Vagina (tissue), 2 donors: ENCODE results near the gene ACVR2A.

Experiments
- POLR2A ChIP-seq, 2 donors: fragments of 450-650 bp; IDR thresholded peaks; one replicate each; pipeline ENCODE4 v1.6.1; 2017; ENCODE audit warnings: antibody characterized with exemption in 2 of 2, mild to moderate bottlenecking in 2 of 2, moderate library complexity in 2 of 2
- POLR2AphosphoS5 ChIP-seq, 2 donors: sonication (generic); formaldehyde crosslinking; IDR thresholded peaks; one replicate each; pipeline ENCODE4 v1.9.0; 2017; ENCODE audit warnings: antibody characterized with exemption in 2 of 2, mild to moderate bottlenecking in 2 of 2, low read depth in 1 of 2; ENCODE audit not compliant: insufficient read depth in 1 of 2
- TF ChIP-seq, protein P1 (sequence below), 3 experiments: fragments of 450-650 bp in 2 of 3; fragments of 200-600 bp in 1 of 3; sonication (generic) in 1 of 3; IDR thresholded peaks; one replicate each; pipeline ENCODE4 v1.5.1; 2017 to 2019; ENCODE audit warnings: antibody characterized with exemption in 3 of 3, mild to moderate bottlenecking in 2 of 3, moderate library complexity in 2 of 3

DNA sequence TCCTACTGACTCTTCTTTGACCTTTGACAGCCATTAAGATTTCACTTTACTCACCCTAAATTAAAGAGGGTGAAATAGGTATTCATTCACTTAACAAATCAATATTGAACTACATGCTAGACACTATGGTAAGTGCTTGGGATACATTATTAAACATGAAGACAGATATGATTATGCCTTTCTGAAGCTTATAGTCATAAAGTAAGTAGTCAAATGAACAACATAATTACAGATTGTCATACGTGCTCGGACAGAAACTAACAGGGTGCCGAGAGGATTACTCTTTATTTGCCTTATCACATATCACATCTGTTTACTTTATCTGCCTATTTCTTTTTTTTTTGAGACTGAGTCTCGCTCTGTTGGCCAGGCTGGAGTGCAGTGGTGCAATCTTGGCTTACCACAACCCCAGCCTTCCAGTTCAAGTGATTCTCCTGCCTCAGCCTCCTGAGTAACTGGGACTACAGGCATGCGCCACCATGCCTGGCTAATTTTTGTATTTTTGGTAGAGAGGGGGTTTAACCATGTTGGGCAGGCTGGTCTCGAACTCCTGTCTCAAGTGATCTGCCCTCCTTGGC lies 9.8 kb downstream of the ACVR2A start:
- TF ChIP-seq, protein P1, sequence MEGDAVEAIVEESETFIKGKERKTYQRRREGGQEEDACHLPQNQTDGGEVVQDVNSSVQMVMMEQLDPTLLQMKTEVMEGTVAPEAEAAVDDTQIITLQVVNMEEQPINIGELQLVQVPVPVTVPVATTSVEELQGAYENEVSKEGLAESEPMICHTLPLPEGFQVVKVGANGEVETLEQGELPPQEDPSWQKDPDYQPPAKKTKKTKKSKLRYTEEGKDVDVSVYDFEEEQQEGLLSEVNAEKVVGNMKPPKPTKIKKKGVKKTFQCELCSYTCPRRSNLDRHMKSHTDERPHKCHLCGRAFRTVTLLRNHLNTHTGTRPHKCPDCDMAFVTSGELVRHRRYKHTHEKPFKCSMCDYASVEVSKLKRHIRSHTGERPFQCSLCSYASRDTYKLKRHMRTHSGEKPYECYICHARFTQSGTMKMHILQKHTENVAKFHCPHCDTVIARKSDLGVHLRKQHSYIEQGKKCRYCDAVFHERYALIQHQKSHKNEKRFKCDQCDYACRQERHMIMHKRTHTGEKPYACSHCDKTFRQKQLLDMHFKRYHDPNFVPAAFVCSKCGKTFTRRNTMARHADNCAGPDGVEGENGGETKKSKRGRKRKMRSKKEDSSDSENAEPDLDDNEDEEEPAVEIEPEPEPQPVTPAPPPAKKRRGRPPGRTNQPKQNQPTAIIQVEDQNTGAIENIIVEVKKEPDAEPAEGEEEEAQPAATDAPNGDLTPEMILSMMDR (IDR thresholded peaks at IDR 0.05) = no peak
- no peak for TF ChIP-seq POLR2AphosphoS5 (IDR thresholded peaks at IDR 0.05; ENCODE audit: insufficient read depth in 1 of 2, low read depth in 1 of 2)
- TF ChIP-seq POLR2A (IDR thresholded peaks at IDR 0.05) = no peak
